Glomerular visceral epithelial cell (primary cell): ENCODE measurements around the gene G6PD.
"Not testable (repeated sequence)": the region's sequence is repeated elsewhere in the genome, so short reads cannot be mapped to it uniquely, and the experiment has no call there.

ENCODE experiments used
- DNase-seq: peaks from one replicate; pipeline ENCODE4 v3.0.0-alpha.2; 2016; ENCODE audit errors: extremely low spot score

The G6PD gene

GRCh38 chrX:154515090-154515965 is 31.3 kb downstream of the G6PD start:
- no peak for DNase-seq

- DNase-seq = no peak
Measured at GRCh38 chrX:154513716-154514115, 32.9 kb downstream of the G6PD start.

GRCh38 chrX:154512879-154513553 is 33.6 kb downstream of the G6PD start:
- DNase-seq = no peak

- no peak for DNase-seq
Measured at GRCh38 chrX:154511761-154512160, 34.9 kb downstream of the G6PD start.

- DNase-seq = no peak
Measured at GRCh38 chrX:154509455-154509854, 37.2 kb downstream of the G6PD start.

- no peak for DNase-seq
Measured at GRCh38 chrX:154508384-154508745, 38.3 kb downstream of the G6PD start.

GRCh38 chrX:154507673-154508383 is 38.8 kb downstream of the G6PD start:
- no peak for DNase-seq

- no peak for DNase-seq
Measured at GRCh38 chrX:154506483-154507332, 39.9 kb downstream of the G6PD start.

GRCh38 chrX:154505734-154506133 is 40.9 kb downstream of the G6PD start:
- DNase-seq = no peak

- no peak for DNase-seq
Measured at GRCh38 chrX:154502989-154503388, 43.7 kb downstream of the G6PD start.

- no peak for DNase-seq
Measured at GRCh38 chrX:154502098-154502497, 44.5 kb downstream of the G6PD start.

- DNase-seq = not testable (repeated sequence)
Measured at GRCh38 chrX:154501423-154501822, 45.2 kb downstream of the G6PD start.

- DNase-seq = not testable (repeated sequence)
Measured at GRCh38 chrX:154496591-154497137, 50.0 kb downstream of the G6PD start.

GRCh38 chrX:154495472-154495922 is 51.1 kb downstream of the G6PD start:
- DNase-seq = no peak

GRCh38 chrX:154494715-154495114 is 51.9 kb downstream of the G6PD start:
- DNase-seq = no peak

- DNase-seq = peak; percentile 93
Measured at GRCh38 chrX:154490414-154491083, 56.1 kb downstream of the G6PD start, which contains the start of gene SLC10A3. SLC10A3 (minus strand) TSS chrX:154490629; CDS start chrX:154488940, 1,689 bp downstream.

GRCh38 chrX:154490021-154490413 is 56.6 kb downstream of the G6PD start:
- peak; percentile 62 for DNase-seq

GRCh38 chrX:154489182-154489581 is 57.5 kb downstream of the G6PD start:
- no peak for DNase-seq

- DNase-seq = no peak
Measured at GRCh38 chrX:154488336-154489075, 58.1 kb downstream of the G6PD start.
